Measurements from ENCODE around the gene PIP4K2A. TPM values are rescaled to one million over a fixed set of nuclear protein-coding genes. Genes with fewer than 3 reads are reported as not detected.
A peak's percentile ranks its signal among the peaks of the same experiment; 100 is the strongest.
"Not testable (repeated sequence)": the region's sequence is repeated elsewhere in the genome, so short reads cannot be mapped to it uniquely, and the experiment has no call there.

Gene PIP4K2A
- total RNA-seq, 1 experiment from 2014 or later, result 5.0 TPM

DNA sequence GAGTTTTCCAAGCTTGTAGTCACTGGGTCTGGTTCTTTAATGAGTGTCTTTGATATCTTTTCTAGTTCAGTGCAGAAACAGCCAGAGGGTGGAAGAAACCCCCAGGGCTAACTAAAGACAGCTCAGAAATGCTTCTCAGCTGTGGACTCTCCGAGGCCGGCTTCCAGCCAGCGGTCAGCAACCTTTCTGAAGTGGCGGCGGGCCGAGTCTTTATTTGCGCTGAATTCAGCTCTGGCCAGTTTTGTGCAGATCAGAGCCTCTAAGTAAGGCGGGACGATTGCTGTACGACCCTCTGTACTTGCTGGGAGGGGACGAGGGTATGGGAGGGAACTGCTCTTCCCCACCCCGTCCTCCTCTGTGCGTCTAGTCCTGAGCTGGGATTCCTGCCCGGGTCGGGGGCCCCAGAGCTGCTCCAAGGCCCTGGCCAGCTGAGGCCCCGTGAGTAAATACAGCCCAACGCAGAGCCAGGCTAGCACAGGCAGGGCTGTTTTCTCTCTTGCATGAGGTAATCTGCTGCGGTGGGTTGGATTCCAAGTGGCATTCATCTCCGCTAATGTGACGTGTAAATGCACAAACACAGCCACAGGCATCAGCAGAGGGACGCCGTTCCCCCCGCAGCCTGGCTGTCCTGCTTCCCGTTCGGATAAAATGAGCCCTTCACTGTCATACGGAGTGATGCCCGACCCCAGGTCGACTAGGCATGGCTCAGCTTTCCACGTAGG, 159.8 kb downstream of the PIP4K2A start:
- no peak for DNase-seq (ENCODE audit: low spot score)

GRCh38 chr10:22553452-22553995, 160.9 kb downstream of the PIP4K2A start:
- DNase-seq (ENCODE audit: low spot score), result no peak

GRCh38 chr10:22552888-22553378, 161.4 kb downstream of the PIP4K2A start:
- no peak for DNase-seq (ENCODE audit: low spot score)

- DNase-seq (ENCODE audit: low spot score), result no peak
Observed at GRCh38 chr10:22551681-22552365, 162.6 kb downstream of the PIP4K2A start.

GRCh38 chr10:22550732-22551131, 163.6 kb downstream of the PIP4K2A start:
- peak; percentile 13 for DNase-seq (ENCODE audit: low spot score)

- DNase-seq (ENCODE audit: low spot score), result no peak
Observed at GRCh38 chr10:22548344-22548743, 166.0 kb downstream of the PIP4K2A start.

DNA sequence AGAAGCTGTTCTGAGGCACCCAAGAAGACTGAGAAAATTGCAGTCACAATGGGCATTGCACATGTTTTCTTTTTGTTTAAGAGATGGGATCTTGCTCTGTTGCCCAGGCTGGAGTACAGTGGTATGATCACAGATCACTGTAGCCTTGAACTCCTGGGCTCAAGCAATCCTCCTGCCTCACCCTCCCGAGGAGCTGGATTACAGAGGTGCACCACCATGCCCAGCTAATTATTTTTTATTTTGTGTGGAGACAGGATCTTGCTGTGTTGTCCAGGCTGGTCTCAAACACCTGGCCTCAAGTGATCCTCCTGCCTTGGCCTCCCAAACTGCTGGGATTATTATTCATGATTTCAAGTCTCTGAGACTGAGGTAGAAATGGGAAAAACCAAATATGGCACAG, 168.7 kb downstream of the PIP4K2A start:
- no peak for DNase-seq (ENCODE audit: low spot score)

GRCh38 chr10:22544325-22545068, 169.9 kb downstream of the PIP4K2A start:
- no peak for DNase-seq (ENCODE audit: low spot score)

DNA sequence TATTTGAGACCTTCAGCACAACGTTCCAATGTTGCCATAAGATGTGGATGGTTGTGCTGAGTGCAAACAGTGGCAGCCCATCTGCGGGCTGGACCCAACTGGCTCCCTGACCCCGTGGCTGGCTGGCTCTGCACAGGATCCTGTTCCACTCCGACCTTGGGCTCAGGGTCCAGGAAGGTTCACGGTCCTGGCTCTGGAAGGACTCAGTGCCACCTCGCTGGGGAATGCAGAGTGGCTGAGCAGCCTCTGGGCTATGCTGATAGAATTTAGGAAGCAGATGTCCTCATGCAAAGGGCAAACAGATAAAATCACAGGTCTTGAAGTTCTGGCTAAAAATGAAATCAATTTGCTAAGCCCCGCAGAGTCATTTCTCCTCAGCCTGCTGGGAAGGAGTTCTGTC, 171.6 kb downstream of the PIP4K2A start:
- DNase-seq (ENCODE audit: low spot score), result no peak

DNA sequence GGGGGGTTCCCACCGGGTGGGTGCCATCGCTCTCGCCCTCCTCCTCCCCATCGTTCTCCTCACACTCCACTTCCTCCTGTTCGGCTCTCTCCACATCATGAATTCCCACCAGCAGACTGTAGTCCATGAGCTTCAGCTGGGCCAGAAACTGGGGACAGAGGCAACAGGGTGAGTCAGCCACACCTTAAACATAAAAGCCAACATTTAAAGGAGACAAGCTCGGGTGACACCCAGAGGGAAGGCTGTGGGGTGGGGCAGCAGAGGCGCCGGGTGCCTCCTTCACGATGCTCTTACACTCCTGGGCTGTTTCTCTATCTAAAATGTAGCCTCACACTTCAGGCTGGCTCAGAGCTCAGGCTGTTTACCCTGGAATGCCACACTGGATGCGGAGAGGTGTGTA, 172.5 kb downstream of the PIP4K2A start:
- no peak for DNase-seq (ENCODE audit: low spot score)

- DNase-seq (ENCODE audit: low spot score), result no peak
Observed at GRCh38 chr10:22539579-22540298, 174.6 kb downstream of the PIP4K2A start.

DNA sequence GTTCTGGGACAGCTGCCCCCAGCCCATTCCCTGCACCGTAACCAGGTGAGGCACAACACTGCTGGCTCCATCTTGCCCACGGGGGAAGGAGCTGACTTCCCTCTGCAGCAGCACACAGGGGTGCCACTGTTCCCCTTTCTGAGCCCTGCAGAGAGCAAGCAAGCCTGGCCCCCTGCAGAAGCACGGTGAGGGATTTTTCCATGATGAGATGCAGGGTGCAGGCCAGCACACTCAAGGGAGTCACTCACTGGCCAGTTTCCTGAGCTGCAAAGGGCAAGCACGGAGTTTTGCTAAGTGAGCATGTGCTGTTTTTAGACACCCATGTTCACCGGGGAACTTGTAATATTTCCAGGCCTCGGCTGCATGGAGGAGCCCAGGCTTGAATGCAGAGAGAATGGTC, 176.6 kb downstream of the PIP4K2A start:
- no peak for DNase-seq (ENCODE audit: low spot score)

- no peak for DNase-seq (ENCODE audit: low spot score)
Observed at GRCh38 chr10:22536620-22537019, 177.8 kb downstream of the PIP4K2A start.

DNA sequence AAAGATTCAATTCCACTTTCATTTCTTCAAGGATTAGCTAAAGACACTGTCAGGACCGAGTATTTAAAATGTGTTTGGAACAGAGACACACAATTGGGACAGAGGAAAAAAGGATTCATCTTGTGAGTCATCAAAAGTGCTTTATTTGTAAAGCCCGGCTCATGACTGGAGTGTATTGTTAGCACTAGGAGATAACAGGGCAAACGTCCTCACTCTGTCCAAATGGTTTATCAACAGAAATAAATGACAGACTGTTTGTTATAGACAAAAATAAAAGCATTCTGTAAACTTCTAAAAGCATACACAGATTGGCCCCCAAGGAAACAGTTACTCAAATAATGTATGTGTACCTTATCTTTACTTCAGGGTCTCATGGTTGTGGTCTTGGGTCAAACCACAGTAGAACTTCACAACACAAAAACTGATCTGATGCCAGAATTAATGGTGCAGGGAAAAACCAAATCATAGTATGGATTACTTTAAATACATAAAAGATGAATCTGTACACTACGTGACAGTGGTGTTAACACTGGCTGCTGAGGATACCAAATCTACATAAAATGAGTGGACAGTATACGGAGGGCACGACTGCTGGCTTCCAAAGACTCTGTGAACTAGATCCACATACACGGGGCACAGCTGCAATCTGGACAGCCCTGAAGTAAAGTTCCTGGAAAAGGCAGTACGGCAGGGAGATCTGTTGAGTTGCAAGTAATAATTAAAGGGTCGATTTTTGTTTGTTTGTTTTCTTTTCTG, 179.4 kb downstream of the PIP4K2A start:
- no peak for DNase-seq (ENCODE audit: low spot score)

- DNase-seq (ENCODE audit: low spot score), result no peak
Observed at GRCh38 chr10:22531441-22531840, 182.9 kb downstream of the PIP4K2A start.

GRCh38 chr10:22531008-22531407, 183.4 kb downstream of the PIP4K2A start:
- DNase-seq (ENCODE audit: low spot score), result no peak

DNA sequence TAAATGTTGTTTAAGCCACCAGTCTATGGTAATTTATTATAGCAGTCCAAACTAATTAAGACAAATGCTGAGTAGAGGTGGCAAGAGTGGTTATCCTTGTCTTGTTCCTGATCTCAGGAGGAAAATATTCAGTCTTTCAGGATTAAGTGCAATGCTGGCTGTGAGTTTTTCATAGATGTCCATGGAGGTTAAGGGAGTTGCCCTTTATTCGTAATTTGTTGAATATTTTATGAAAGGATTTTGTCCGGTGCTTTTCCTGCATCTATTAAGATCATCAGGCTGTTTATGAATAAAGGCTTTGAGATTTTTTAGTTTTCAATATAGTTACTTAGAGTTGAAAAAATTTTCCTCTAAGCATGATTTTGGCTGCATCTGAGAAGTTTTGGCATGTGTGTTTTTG, 186.9 kb downstream of the PIP4K2A start:
- DNase-seq (ENCODE audit: low spot score), result no peak

DNA sequence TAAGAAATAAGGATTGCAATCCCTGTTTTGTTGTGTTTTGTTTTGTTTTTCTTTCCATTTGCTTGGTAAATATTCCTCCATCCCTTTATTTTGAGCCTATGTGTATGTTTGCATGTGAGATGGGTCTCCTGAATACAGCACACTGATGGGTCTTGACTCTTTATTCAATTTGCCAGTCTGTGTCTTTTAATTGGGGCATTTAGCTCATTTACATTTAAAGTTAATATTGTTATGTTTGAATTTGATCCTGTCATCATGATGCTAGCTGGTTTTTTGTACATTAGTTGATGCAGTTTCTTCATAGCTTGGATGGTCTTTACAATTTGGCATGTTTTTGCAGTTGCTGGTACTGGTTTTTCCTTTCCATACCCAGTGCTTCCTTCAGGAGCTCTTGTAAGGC, 190.0 kb downstream of the PIP4K2A start:
- DNase-seq (ENCODE audit: low spot score), result not testable (repeated sequence)

- not testable (repeated sequence) for DNase-seq (ENCODE audit: low spot score)
Observed at GRCh38 chr10:22520645-22521044, 193.7 kb downstream of the PIP4K2A start.

- DNase-seq (ENCODE audit: low spot score), result no peak
Observed at GRCh38 chr10:22518167-22518724, 196.1 kb downstream of the PIP4K2A start.

All from HT-29 (cell line).